SK-N-SH treated with all-trans-retinoic acid at 6 μM for 48 hours (cell line): ENCODE measurements around the gene CD40.

Experiments used
- ARNTL ChIP-seq: fragments of 450-650 bp; formaldehyde crosslinking; IDR thresholded peaks from 2 replicates; pipeline ENCODE4 v1.5.0; 2020; ENCODE audit warnings: low read depth, mild to moderate bottlenecking, moderate library complexity, borderline replicate concordance
- BACH2 ChIP-seq: fragments of 250-450 bp; sonication (Bioruptor Pico); IDR thresholded peaks from 2 replicates; pipeline ENCODE4 v1.9.0; 2021; ENCODE audit warnings: mild to moderate bottlenecking, borderline replicate concordance
- CSDC2 ChIP-seq: fragments of 250-450 bp; sonication (Bioruptor Pico); IDR thresholded peaks from 2 replicates; pipeline ENCODE4 v1.5.0; 2020; ENCODE audit warnings: mild to moderate bottlenecking, moderate library complexity
- OSR1 ChIP-seq: fragments of 250-450 bp; sonication (Bioruptor Pico); IDR thresholded peaks from 2 replicates; pipeline ENCODE4 v1.8.0; 2022; ENCODE audit warnings: moderate library complexity, mild to moderate bottlenecking, inconsistent platforms
- RARB ChIP-seq: fragments of 250-450 bp; sonication (Bioruptor Pico); IDR thresholded peaks from 2 replicates; pipeline ENCODE4 v1.8.0; 2021; ENCODE audit warnings: mild to moderate bottlenecking, moderate library complexity

CD40 gene

DNA sequence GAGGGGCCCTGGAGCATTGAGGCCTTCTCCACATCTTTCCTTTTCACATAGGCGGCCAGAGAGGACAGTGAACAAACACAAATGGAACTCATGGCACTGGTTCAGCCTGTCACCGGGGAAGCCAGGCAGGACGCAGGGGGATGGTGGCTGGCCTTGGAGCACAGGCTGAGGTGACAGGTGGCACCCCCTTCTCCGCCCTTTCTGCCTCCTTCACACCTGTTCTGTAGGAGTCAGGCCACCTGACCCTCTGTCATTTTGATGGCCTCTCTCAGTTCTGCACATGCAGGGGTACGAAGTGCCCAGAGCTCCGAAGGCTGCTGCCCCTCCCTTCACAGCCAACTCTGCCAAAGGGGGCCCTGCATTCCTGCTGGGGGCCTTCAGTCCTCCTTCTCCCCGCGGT, 60.8 kb downstream of the CD40 start (continued):
- no peak for TF ChIP-seq RARB
- no peak for TF ChIP-seq ARNTL
- TF ChIP-seq CSDC2 (CRISPR knock-in tag), result no peak
- no peak for TF ChIP-seq BACH2 (CRISPR knock-in tag)
- no peak for TF ChIP-seq OSR1 (CRISPR knock-in tag)
